H1 (cell line): ENCODE measurements around the gene TEAD4. TPM values are rescaled to one million over a fixed set of nuclear protein-coding genes. Genes with fewer than 3 reads are reported as not detected.

Source experiments
- CTCF ChIA-PET: fragments of 300-600 bp; sonication (Branson Sonifier 250); formaldehyde crosslinking; loops from one replicate; lab custom pipeline; 2021; ENCODE audit not compliant: partially characterized antibody; lab: Charles Lee
- POLR2A ChIA-PET: fragments of 300-600 bp; sonication (Branson Sonifier 250); formaldehyde crosslinking; loops from one replicate; lab custom pipeline; 2021; ENCODE audit warnings: inconsistent platforms; ENCODE audit not compliant: partially characterized antibody; lab: Charles Lee
- DNase-seq, 2 experiments: peaks; one replicate each; pipeline versions ENCODE4 v3.0.0 to v3.0.0-alpha.2; 2010 to 2022; ENCODE audit warnings: low spot score in 2 of 2, low read depth in 1 of 2, mixed read lengths in 1 of 2
- FAIRE-seq: peaks from 2 replicates; lab custom pipeline; 2011; peaks lifted over from hg19 to GRCh38; lab: Jason Lieb, UNC
- H2AFZ ChIP-seq: 2 replicates; pipeline ENCODE4 v1.8.1; 2012; ENCODE audit warnings: low read length, inconsistent platforms
- H2AK5ac ChIP-seq: 2 replicates; pipeline ENCODE4 v1.6.1; 2013; ENCODE audit warnings: low read depth, low read length
- H2BK120ac ChIP-seq: replicated peaks from 2 replicates; pipeline ENCODE3; 2013; ENCODE audit warnings: low read depth, low read length, inconsistent platforms
- H2BK12ac ChIP-seq: 2 replicates; pipeline ENCODE4 v1.6.1; 2013; ENCODE audit warnings: low read depth, low read length
- H2BK15ac ChIP-seq: 2 replicates; pipeline ENCODE4 v1.6.1; 2013; ENCODE audit warnings: low read length
- H2BK20ac ChIP-seq: 2 replicates; pipeline ENCODE4 v1.6.1; 2013; ENCODE audit warnings: low read length
- H2BK5ac ChIP-seq: 2 replicates; pipeline ENCODE4 v1.6.1; 2013; ENCODE audit warnings: low read depth, low read length
- H3K14ac ChIP-seq: 2 replicates; pipeline ENCODE4 v1.6.1; 2013; ENCODE audit warnings: inconsistent platforms; ENCODE audit not compliant: insufficient read length
- H3K18ac ChIP-seq: 2 replicates; pipeline ENCODE4 v1.6.1; 2013; ENCODE audit warnings: low read length; ENCODE audit errors: extremely low read depth
- H3K23ac ChIP-seq: 2 replicates; pipeline ENCODE4 v1.6.1; 2013; ENCODE audit warnings: inconsistent platforms; ENCODE audit not compliant: insufficient read length
- H3K23me2 ChIP-seq: 2 replicates; pipeline ENCODE4 v1.6.1; 2013; ENCODE audit warnings: low read depth, low read length
- H3K27ac ChIP-seq: 2 replicates; pipeline ENCODE4 v1.6.1; 2011; ENCODE audit warnings: low read depth, low read length, inconsistent platforms
- H3K27me3 ChIP-seq, 4 experiments: replicated peaks in 1 of 4; 1 replicate in 1 of 4; 2 replicates in 3 of 4; pipeline versions ENCODE4 v1.6.1 to v1.8.1; 2011 to 2013; ENCODE audit warnings: low read length in 3 of 4, mild to moderate bottlenecking in 3 of 4, inconsistent platforms in 2 of 4, mixed read lengths in 2 of 4, moderate library complexity in 1 of 4; ENCODE audit not compliant: control insufficient read depth in 3 of 4, insufficient read depth in 3 of 4; ENCODE audit errors: extremely low read depth in 1 of 4
- H3K36me3 ChIP-seq, 4 experiments: 2 replicates each; pipeline versions ENCODE4 v1.6.1 to v1.8.1; 2011 to 2013; ENCODE audit warnings: mild to moderate bottlenecking in 4 of 4, low read length in 3 of 4, moderate library complexity in 2 of 4, control low read depth in 1 of 4, inconsistent platforms in 1 of 4; ENCODE audit not compliant: insufficient read depth in 4 of 4, control insufficient read depth in 2 of 4
- H3K4ac ChIP-seq: replicated peaks from 2 replicates; pipeline ENCODE3; 2013; ENCODE audit warnings: low read length, low read depth, mixed read lengths, inconsistent platforms; ENCODE audit not compliant: insufficient read length
- H3K4me1 ChIP-seq, 4 experiments: replicated peaks in 1 of 4; 1 replicate in 1 of 4; 2 replicates in 3 of 4; pipeline versions ENCODE4 v1.6.1 to v1.8.1; 2011 to 2013; ENCODE audit warnings: low read length in 3 of 4, inconsistent platforms in 2 of 4, mixed read lengths in 1 of 4; ENCODE audit not compliant: insufficient read depth in 4 of 4, control insufficient read depth in 3 of 4
- H3K4me2 ChIP-seq, 2 experiments: 2 replicates each; pipeline versions ENCODE4 v1.6.1 to v1.8.1; 2011 to 2013; ENCODE audit warnings: low read depth in 2 of 2, low read length in 2 of 2, control low read depth in 1 of 2, inconsistent platforms in 1 of 2, mild to moderate bottlenecking in 1 of 2; ENCODE audit not compliant: insufficient read depth in 1 of 2
- H3K4me3 ChIP-seq, 4 experiments: fragments of 200-600, 300-600 bp in 1 of 4; sonication (generic), shearing (Covaris generic), sonication (Bioruptor Twin) in 1 of 4; 2 replicates each; pipeline versions ENCODE4 v1.5.1 to v1.8.1; 2011 to 2016; ENCODE audit warnings: low read length in 4 of 4, low read depth in 3 of 4, control low read depth in 2 of 4, inconsistent platforms in 2 of 4, mild to moderate bottlenecking in 2 of 4, mixed read lengths in 1 of 4, moderate library complexity in 1 of 4; ENCODE audit not compliant: insufficient read depth in 2 of 4; ENCODE audit errors: extremely low read depth in 1 of 4
- H3K56ac ChIP-seq: replicated peaks from 2 replicates; pipeline ENCODE3; 2013; ENCODE audit warnings: low read depth, mild to moderate bottlenecking, mixed read lengths, low read length, inconsistent platforms; ENCODE audit not compliant: insufficient read length
- H3K79me1 ChIP-seq: 2 replicates; pipeline ENCODE4 v1.6.1; 2013; ENCODE audit warnings: low read depth, low read length, control low read depth
- H3K79me2 ChIP-seq, 2 experiments: 2 replicates each; pipeline versions ENCODE4 v1.6.1 to v1.8.1; 2012 to 2013; ENCODE audit warnings: low read length in 2 of 2, mild to moderate bottlenecking in 2 of 2, inconsistent platforms in 1 of 2; ENCODE audit not compliant: insufficient read depth in 2 of 2, control insufficient read depth in 1 of 2
- H3K9ac ChIP-seq, 4 experiments: replicated peaks in 1 of 4; 1 replicate in 1 of 4; 2 replicates in 3 of 4; pipeline versions ENCODE4 v1.6.1 to v1.8.1; 2011 to 2013; ENCODE audit warnings: low read depth in 3 of 4, low read length in 3 of 4, control low read depth in 2 of 4, mild to moderate bottlenecking in 2 of 4, moderate library complexity in 2 of 4, inconsistent platforms in 1 of 4; ENCODE audit errors: extremely low read depth in 1 of 4
- H3K9me3 ChIP-seq, 2 experiments: 2 replicates each; pipeline versions ENCODE4 v1.6.1 to v1.8.1; 2012 to 2013; ENCODE audit warnings: mild to moderate bottlenecking in 2 of 2, moderate library complexity in 2 of 2, control low read depth in 1 of 2, inconsistent platforms in 1 of 2, low read depth in 1 of 2, low read length in 1 of 2, mixed read lengths in 1 of 2; ENCODE audit not compliant: insufficient read depth in 2 of 2
- H4K20me1 ChIP-seq, 2 experiments: replicated peaks in 1 of 2; 2 replicates each; pipeline versions ENCODE3 to v1.8.1; 2011 to 2013; ENCODE audit warnings: inconsistent platforms in 2 of 2, low read length in 2 of 2, mild to moderate bottlenecking in 1 of 2; ENCODE audit not compliant: insufficient read depth in 2 of 2, control insufficient read depth in 1 of 2
- H4K5ac ChIP-seq: 2 replicates; pipeline ENCODE4 v1.6.1; 2013; ENCODE audit warnings: low read length, low read depth, mixed read lengths, inconsistent platforms; ENCODE audit not compliant: insufficient read length
- H4K8ac ChIP-seq: 2 replicates; pipeline ENCODE4 v1.8.0; 2013; ENCODE audit warnings: mild to moderate bottlenecking, moderate library complexity, low read length, inconsistent platforms; ENCODE audit not compliant: insufficient read depth; ENCODE audit errors: extremely low read depth
- H4K91ac ChIP-seq: replicated peaks from 2 replicates; pipeline ENCODE3; 2013; ENCODE audit warnings: low read length, mixed read lengths, inconsistent platforms; ENCODE audit not compliant: insufficient read length
- BACH1 ChIP-seq: IDR thresholded peaks from 2 replicates; pipeline ENCODE4 v1.6.1; 2012; ENCODE audit warnings: low read length, improper control_type of control experiment
- BCL11A ChIP-seq, 2 experiments: IDR thresholded peaks; one replicate each; pipeline ENCODE4 v1.6.1; 2011; ENCODE audit warnings: low read depth in 2 of 2, low read length in 2 of 2, mild to moderate bottlenecking in 2 of 2
- EGR1 ChIP-seq: IDR thresholded peaks from 2 replicates; pipeline ENCODE4 v1.6.1; 2011; ENCODE audit warnings: low read depth, low read length, borderline replicate concordance
- KDM1A ChIP-seq: fragments of 200-600, 300-600 bp; sonication (generic); IDR thresholded peaks from 2 replicates; pipeline ENCODE4 v1.7.1; 2016; ENCODE audit warnings: mild to moderate bottlenecking, low read length, borderline replicate concordance
- RFX5 ChIP-seq: IDR thresholded peaks from 2 replicates; pipeline ENCODE4 v1.6.1; 2011; ENCODE audit warnings: low read depth, low read length, improper control_type of control experiment, borderline replicate concordance
- WGBS, 2 experiments: shearing (Covaris generic) in 1 of 2; methylation state at CpG; one replicate each; pipeline versions ENCODE4 v1.1.6 to v1.1.7; 2013 to 2015; ENCODE audit warnings: low lambda C conversion rate in 2 of 2, mixed read lengths in 2 of 2, inconsistent platforms in 1 of 2, low coverage in 1 of 2, missing lambda C conversion rate in 1 of 2; ENCODE audit not compliant: insufficient replicate concordance in 2 of 2, insufficient coverage in 1 of 2, insufficient read length in 1 of 2; ENCODE audit errors: extremely low coverage in 1 of 2, missing lambda C conversion rate in 1 of 2; 5-methylcytosine and 5-hydroxymethylcytosine counted together
- polyA plus RNA-seq, 7 experiments: library from polyadenylated mRNA; depleted of rRNA in 3 of 7; stranded (reverse) in 5 of 7; unstranded in 2 of 7; fragments of >200 nt in 5 of 7; fragments of 200-250 nt in 2 of 7; gene quantifications; 1 replicate in 5 of 7; 2 replicates in 1 of 7; 4 replicates in 1 of 7; pipeline versions ENCODE4 v1.2.1 to v1.2.3, GENCODE V29; 2011 to 2013; ENCODE audit warnings: missing spikeins in 2 of 7, mixed read lengths in 2 of 7
- total RNA-seq: library from RNA; stranded (reverse); fragmentation: NEBNext Ultra II Directional; extraction: Animal tissue kit (Norgen Biotek cat#: 25700); gene quantifications from 2 replicates; pipeline ENCODE4 v1.2.1, GENCODE V29; 2021

Gene TEAD4
- total and polyA plus RNA-seq, 2 of the 8 experiments (the other 6 are each of a cell fraction or from before 2014, with no cell fraction given) = 56.7 to 116 TPM

DNA sequence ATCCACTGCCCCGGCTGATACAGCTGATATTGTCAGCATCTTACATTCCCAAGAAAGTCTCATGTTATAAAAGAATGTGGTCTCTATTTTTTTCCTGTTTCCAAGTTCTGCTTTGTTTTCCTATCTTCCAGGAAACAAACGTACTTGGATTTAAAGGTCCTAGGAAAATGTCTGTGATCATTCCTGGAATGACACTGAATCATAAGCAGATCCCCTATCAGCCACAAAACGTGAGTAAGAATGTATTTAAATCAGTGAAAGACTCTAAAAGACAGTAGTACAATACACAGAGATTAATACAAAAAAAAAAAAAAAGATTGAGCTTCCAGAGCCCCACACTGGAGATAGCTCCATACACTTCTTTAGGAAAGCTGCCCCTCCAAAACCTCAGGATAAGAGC, 21.7 kb upstream of the TEAD4 start:
- no peak overlapping the region for H2BK5ac ChIP-seq
- POLR2A ChIA-PET = no interaction called here
- H3K79me2 ChIP-seq = no peaks in the 10 kb centered on the region
- H2BK15ac ChIP-seq = no peak overlapping the region
- no peak overlapping the region for H3K4me2 ChIP-seq
- no peak overlapping the region for H4K5ac ChIP-seq
- no peak overlapping the region for H3K14ac ChIP-seq
- H3K79me1 ChIP-seq = no peaks in the 10 kb centered on the region
- H3K23ac ChIP-seq = no peak overlapping the region
- peaks cover 0 to 2% of the 10 kb centered on the region in 2 experiments for H4K20me1 ChIP-seq
- H3K4me3 ChIP-seq = no peak overlapping the region
- DNase-seq (no peak), FAIRE-seq (no peak)
- H4K91ac ChIP-seq = no peak overlapping the region
- no peaks in the 10 kb centered on the region for H3K4me1 ChIP-seq
- H2AFZ ChIP-seq = no peak overlapping the region
- no peak for TF ChIP-seq BACH1
- no peak for TF ChIP-seq RFX5
- TF ChIP-seq BCL11A (IDR thresholded peaks at IDR 0.05; ENCODE audit: low read depth in 2 of 2, low read length in 2 of 2) = no peak
- TF ChIP-seq EGR1 = no peak
- TF ChIP-seq KDM1A = no peak
- no peak overlapping the region for H3K9ac ChIP-seq
- no peak overlapping the region for H3K18ac ChIP-seq
- WGBS, 2 experiments = 93% methylated on average over 3 of the region's 3 CpGs; no CpG with 5 or more reads in 1 of the 2 experiments
- CTCF ChIA-PET = interaction anchor here (0.5 to 9.9 kb wide), 4 partner anchors 8 to 48 kb away, joined by 3 to 143 read pairs (median 3); partner anchors contain the start of gene TULP3
- H3K4ac ChIP-seq = no peak overlapping the region
- no peak overlapping the region for H2BK120ac ChIP-seq
- no peak overlapping the region for H3K56ac ChIP-seq
- H3K23me2 ChIP-seq = 0 out of 2 replicates have a peak, but pooled peaks cover 1% of the 10 kb centered on the region
- H4K8ac ChIP-seq = no peak overlapping the region
- H2BK20ac ChIP-seq = no peak overlapping the region
- H3K36me3 ChIP-seq = peaks cover 0 to 25% (median 4%) of the 10 kb centered on the region in 4 experiments; a peak in 6 of 8 replicates
- H3K27ac ChIP-seq = no peak overlapping the region
- no peaks in the 10 kb centered on the region for H3K27me3 ChIP-seq
- H3K9me3 ChIP-seq = no peaks in the 10 kb centered on the region
- H2BK12ac ChIP-seq = no peak overlapping the region
- H2AK5ac ChIP-seq = no peak overlapping the region
